NCI-H524 treated with DMSO at 0.1 percent for 48 hours (cell line): ENCODE measurements around the gene FAHD1.
A peak's percentile ranks its signal among the peaks of the same experiment; 100 is the strongest.

Source experiments
- DNase-seq: peaks from one replicate; lab custom pipeline; 2025; lab: John Stamatoyannopoulos, UW

Gene FAHD1

DNA sequence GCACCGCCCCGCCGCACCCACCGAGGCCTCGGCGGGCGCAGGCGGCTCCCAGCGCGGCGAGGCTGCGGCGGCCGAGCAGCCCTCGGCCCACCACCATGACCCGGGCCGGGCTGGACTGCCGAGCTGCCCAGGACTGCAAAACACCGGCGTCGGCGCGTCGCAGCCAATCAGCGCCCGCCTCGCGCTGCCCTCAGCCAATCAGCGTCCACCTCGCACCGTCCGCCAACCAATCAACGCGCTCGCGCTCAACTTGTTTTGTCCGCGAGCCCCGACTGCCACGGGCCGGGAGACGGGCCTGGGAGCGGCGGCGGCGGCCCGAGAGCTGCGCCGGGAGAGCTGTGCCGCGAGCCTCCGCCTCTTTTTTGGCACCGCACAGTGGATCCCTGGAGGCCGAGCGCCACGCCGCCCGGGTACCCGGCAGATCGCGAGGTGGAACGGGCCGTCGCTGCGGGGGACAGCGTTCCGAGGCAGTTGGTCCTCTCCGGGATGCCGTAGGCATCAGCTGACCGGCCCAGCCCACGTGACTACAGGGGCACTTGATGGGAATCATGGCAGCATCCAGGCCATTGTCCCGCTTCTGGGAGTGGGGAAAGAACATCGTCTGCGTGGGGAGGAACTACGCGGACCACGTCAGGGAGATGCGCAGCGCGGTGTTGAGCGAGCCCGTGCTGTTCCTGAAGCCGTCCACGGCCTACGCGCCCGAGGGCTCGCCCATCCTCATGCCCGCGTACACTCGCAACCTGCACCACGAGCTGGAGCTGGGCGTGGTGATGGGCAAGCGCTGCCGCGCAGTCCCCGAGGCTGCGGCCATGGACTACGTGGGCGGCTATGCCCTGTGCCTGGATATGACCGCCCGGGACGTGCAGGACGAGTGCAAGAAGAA lies at the start of gene FAHD1, which contains the start of gene HAGH:
Gene FAHD1, plus strand, starts transcription at position 516 of the 883 bp plus-strand sequence. Its CDS starts 33 bp downstream, at position 549.
Gene HAGH, minus strand, starts transcription at position 135 of the 883 bp plus-strand sequence. Its CDS starts 38 bp downstream, at position 97.
- peak; percentile 62 for DNase-seq

DNA sequence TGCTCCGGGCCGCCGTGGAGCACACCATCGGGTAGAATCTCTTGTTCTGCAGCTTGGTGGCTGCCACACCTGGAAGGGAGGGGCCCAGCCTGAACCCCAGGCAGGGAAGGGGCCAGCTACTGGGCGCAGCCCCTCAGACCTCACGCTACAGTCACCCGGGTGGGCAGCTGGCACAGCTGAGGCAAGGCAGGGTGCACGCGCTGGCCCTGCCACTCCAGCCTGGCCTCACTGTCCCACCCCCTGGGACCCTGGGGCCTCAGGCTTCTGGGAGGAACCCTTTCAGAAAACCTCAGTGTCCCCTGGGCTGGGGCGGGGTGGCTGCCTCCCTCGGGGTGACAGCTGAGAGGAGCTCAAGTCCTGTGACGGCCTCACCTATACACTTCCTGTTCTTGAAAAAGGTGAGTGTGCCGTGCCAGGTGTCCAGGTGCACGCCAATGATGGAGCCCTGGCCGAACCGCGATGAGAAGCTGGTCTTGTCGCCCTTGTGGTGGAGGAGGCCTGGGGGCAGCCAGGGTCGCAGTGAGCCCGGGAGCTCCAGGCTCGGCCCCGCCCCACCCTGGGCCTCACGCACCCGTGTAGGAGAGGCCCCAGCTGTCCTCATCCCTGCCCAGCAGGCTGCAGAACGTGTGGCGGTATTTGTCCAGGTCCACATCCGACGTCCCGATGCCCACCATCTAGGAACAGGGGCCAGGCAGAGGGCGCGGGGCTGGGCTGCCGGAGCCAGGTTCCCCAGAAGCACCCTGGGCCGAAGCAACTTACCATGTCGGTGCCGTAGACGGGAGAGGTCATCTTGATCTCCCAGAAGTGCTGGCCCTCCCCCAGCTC lies 49.4 kb upstream of the FAHD1 start:
- no peak for DNase-seq

DNA sequence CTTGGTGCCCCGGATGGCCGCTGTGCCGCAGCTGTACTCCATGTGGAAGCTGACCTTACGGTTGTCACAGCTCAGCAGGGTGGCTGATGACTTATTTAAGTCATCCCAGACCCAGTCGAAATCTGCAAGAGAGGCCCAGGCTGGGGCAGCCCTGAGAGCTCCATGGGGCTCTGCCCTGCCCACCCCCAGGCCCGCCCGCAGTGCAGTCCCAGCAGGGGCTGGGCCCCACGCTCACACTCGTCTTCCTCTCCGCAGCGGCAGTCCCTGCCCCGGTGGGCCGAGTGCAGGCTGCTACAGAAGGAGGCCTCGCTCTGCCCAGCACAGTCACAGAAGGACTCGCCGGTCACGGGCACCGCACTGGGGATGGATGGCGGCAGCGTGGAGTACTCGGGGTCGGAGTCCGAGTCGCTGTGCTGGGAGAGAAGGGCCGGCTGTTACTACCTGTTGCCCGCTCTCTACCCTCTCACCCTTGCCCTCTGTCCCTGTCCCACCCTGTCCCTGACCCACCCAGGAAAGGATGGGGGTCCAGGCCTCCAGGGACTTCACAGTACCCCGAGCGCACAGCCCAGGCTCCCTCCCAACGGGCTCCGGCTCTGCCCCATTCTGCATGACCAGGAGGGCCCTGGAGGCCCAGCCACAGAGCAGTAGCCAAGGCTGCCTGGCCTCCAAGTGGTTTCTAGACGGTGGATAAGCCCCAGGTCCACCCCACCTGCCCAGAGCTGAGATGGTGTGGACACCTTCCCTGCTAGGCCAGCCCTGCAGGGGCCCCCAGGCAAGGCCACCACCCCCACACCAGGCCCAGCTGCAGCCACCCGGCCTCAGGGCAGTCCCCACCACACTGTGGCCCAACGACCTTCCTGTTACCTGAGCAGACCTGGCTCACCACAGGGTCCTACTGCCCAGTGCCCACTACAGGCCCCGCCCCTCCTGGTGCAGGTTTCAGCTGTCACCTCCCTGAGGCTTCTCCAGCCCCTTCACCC lies 48.5 kb upstream of the FAHD1 start:
- DNase-seq = no peak

DNA sequence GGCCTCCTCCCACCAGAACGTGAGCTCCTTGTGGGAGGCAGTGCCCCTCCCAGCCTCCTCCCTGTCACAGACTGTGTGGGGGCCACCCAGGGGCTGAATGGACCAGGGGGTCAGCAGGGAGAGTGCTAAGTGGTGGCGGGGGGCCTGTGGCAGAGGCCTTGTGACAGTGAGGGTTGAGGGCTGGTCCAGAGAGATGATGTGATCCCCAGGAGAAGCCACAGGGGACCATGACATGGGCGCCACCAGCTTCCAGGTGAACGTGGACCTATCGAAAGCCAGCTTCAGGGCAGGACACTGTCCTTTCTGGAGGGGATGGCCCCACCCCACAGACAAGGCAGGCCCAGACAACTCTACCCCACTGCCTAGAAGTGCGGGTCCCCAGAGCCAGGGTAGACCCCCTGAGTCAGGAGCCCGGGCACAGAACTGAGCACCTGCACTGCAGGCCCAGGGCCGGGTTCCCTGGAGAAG lies 47.7 kb upstream of the FAHD1 start:
- DNase-seq = no peak

DNA sequence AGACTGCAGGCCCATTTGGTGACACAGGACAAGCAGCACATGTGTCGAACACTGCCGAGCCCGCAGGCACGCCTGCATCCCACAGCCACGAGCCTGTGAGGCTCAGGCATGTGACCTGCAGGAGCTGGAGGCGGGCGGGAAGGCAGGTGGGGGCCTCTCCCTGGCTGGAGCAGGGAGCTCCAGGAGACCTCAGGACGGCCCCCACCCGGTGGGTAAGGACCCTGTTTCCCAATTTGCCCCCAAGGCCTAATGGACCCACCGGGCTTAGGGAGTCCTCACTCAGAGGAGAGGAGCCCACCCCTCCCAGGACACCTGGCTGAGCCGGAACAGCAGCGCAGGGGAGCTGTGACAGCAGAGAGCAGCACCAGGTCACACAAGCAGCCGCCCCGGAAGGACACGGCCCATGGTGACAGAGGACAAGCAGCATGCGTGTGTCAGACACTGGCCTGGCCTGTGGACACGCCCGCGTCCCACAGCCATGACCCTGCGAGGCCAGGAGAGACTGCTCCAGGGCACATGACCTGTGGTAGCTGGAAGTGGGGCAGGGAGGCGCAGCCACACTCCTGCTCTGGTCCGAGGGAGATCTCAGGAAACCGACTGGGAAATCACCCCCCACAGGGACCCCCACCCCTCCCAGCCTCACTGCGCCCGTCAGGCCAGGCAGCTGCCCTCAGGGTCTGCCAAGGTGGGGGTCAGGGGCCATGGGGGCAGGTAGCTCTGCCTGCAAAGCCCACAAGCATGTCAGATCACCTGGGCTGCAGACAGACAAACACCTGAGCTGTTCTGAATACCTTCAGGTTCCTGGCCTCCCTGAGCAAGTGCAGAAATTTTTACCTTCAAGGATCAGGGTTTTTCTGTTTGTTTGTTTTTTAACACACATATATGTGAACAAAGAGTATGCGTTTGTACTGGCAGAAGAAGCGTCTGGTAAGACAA lies 47.0 kb upstream of the FAHD1 start:
- no peak for DNase-seq

DNA sequence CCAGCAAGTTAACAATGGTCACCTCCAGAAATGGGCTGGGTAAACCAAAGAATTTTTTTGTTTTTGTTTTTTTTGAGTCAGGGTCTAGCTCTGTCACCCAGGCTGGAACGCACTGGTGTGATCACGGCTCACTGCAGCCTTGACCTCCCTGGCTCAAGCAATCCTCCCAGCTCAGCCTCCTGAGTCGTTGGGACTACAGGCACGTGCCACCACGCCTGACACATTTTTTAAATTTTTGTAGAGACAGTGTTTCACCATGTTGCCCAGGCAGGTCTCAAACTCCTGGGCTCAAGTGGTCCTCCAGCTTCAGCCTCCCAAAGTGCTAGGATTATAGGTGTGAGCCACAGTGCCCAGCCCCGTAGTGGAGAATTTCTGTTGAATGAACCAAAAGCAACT lies 46.3 kb upstream of the FAHD1 start:
- no peak for DNase-seq

DNA sequence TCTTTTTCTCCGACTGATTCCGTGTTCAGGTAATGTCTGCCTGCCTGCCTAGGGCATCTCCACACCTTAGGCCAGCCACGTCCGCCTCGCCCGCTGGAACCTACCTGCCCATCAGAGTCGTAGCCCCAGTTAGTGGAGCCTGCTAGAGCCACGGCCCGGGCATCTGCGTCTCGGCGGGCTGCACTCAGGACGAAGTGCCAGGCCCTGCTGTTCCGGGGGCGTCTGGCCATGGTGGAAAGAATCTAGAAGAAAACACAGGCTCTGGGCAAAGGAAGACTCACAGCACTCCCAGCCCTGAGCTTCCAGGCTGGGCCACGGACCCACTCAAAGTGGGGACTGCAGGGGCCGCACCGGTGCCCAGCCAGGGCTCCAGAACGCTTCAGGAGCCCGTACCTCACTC lies 45.8 kb upstream of the FAHD1 start:
- no peak for DNase-seq

DNA sequence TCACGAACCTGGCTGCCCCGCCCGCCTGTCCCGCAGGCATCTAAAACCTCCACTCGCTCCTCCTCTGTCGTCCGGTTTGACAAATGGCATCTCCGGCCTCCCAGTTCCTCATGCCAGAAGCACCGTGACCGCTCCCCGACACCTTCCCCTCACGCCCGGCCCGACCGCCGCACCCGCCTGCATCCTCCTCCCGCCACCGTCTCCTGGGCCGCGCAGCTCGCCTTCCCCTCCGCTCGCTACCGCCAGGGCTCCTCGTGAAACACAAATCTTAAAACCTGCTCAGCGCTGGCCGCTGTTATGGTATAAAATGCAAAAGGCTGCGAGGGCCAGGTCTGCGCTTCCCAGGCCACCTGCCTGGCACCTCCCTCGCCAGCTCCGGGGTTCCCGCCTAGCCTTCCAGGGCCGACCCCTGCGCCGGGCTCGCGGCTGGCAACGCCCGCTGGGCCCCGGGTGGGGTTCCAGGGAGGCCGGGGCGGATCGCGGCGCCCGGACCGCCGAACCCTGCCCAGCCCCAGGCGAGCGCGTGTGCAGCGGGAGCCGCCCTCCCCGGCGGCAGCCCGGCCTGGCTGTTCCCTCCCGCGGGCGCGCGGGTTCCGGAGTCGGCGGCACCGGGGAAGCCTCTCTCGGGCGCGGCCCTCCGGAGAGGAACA lies 45.1 kb upstream of the FAHD1 start:
- DNase-seq = no peak

DNA sequence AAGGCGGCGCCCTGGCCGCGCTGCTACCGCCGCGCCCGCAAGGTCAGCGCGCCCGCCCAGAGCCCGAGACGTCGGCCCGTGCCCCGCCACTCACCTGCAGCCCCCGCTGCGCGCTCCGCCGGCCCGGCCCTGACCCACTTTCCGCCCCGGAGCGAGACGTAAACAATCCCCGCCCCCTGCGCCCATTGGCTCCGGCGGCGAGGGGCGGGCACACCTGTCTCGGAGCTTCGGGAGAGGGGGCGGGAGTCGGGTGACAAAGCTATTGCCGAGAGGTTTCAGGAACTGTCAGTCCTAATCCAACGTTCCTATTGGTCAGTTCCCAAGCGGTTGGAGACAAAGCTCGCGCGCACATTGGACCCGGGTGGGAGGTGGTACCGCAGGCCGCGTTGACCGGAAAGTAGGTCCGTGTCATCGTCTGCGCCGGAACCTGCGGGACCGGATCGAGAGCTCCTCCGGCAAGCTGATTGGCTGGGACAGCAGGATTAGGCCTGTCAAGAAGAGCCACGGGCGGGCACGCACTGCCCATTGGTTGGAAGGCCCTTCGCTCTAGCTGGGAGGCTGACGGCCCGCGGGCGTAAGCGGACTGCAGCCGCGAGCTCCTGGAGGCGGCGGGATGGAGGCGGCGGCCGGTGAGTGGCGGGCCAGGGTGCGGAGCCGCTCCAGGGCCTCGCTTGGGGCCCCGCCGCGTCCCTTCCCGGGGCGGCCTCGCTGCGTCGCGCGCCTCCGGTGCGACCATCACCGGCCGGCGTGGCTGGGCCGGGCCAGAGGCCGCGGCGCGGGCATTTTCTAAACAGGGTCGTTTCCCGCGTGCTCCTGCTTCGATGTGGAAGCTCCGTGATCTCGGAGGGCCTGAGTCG lies 44.4 kb upstream of the FAHD1 start, which contains the start of the genes NUBP2 and SPSB3:
Gene NUBP2, plus strand, starts transcription at position 553 of the 857 bp plus-strand sequence. Its CDS starts 61 bp downstream, at position 614.
Gene SPSB3, minus strand, starts transcription at position 164 of the 857 bp plus-strand sequence. CDS start 1,088 bp downstream, outside the sequence.
- DNase-seq = peak; percentile 99

DNA sequence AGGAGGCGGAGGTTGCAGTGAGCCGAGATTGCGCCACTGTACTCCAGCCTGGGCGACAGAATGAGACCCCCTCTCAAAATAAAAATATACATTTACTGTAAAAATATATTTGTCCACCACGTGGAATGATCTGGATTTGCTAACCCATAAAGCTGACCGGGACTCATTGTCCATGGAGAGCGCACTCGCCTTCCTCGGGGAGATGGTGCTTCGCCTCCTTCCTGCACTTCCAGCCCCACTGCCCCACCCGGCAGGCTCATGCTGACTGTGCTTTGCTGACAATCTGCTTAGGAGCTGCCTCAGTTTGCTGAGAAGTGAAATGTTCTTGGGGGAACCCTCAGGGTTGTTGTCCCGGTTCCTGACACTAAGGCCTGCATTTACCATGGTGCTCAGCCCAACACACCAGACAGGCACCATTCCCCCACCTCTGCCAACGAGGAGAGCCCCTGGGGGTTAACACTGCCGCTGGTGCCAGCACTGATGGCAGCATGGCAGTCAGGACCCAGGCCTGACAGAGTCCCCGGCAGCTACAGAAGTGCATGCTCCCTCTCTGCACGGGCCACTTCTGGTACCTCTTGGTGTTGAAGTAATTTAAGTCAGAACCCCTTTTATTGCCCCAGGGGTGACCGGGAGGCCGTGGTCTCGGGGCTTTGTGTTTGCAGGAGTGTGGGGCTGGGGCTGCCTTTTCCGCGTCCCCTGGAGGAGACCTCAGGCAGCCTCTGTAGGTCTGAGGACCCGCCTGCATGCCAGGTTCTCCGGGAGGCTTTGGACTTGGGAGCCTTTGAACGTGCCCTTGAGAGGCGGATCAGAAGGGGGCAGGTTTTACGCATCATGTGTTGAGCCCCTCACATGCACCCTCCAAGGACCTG lies 41.8 kb upstream of the FAHD1 start:
- DNase-seq = no peak

DNA sequence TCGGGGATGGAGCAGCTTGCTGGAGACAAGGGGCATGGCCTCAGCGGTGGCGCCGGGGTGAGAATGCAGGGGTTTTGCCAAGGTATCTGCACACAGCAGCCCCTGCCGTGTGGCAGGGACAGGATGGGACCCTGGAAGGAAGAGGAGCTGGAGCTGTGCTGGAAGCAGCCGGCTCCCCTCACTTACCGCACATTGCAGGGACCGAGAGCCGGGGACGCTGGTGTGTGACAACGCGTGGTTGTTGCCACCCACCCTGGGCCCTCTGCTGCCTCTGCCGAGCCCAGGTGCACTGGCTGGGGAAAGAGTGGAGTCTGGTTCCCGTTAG lies 41.2 kb upstream of the FAHD1 start:
- DNase-seq = no peak

DNA sequence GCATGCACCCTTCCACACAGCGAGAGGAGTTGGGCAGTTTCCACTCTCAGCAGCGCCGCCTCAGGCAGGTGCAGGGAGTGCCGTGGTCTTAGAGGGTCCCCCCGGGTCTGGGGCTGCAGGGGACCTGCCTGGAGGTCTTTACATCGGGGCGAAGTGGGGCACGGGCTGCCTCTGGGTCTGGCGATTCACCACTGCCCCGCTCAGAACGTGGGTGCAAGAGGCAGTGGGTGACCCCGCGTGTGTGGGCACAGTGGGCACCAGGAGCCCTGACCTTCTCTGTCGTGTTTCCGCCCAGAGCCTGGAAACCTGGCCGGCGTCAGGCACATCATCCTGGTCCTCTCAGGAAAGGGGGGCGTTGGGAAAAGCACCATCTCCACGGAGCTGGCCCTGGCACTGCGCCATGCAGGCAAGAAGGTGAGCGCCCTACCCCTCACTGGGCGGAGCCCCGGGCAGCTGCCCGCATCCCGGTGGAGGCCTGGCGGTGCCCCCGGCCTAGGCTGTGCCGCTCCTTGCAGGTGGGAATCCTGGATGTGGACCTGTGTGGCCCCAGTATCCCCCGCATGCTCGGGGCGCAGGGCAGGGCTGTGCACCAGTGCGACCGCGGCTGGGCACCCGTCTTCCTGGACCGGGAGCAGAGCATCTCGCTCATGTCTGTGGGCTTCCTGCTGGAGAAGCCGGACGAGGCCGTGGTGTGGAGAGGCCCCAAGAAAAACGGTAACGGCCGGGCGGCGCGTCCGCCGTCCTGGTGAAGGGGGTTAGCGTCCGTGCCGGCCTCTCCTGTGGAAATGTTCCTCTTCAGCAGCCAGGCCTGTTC lies 40.6 kb upstream of the FAHD1 start:
- DNase-seq = no peak

DNA sequence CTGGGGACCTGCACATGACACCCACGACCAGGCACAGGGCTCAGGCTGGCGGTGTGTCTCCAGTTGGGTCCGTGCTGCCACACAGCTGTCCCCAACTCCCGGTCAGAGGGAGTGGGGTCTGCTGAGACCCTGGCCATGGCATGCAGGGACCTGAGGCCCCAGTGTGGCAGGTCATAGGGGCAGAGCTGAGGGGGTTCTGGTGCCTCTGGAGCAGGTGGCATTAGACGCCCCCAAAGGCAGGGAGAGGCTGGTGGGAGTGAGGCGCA lies 40.0 kb upstream of the FAHD1 start:
- no peak for DNase-seq

DNA sequence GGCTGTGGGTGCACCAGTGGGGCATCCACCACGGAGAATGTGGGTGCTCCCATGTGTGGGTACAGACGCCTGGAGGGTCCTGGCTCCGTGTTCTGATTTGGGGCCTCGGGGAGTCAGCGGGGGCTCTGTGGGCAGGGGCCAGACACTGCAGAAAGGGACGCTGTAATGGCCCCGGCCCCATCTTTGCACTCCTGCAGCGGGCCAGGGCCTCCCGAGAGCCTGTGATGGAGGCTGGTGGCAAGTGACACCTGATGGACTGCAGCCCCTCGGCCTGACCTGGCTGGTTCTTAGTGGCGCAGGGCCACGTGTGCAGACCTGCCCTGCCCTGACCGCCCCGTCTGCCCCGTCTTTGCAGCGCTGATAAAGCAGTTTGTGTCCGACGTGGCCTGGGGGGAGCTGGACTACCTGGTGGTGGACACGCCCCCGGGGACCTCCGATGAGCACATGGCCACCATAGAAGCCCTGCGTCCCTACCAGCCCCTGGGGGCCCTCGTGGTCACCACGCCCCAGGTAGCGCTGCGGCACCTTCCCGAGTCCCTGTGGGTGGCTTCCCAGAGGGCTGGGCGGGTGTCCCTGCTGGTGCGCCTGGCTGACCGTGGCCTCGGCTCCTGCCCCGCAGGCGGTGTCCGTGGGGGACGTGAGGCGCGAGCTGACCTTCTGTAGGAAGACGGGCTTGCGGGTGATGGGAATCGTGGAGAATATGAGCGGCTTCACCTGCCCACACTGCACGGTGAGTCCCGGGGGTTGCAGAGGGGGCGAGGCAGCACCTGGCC lies 39.5 kb upstream of the FAHD1 start:
- no peak for DNase-seq

DNA sequence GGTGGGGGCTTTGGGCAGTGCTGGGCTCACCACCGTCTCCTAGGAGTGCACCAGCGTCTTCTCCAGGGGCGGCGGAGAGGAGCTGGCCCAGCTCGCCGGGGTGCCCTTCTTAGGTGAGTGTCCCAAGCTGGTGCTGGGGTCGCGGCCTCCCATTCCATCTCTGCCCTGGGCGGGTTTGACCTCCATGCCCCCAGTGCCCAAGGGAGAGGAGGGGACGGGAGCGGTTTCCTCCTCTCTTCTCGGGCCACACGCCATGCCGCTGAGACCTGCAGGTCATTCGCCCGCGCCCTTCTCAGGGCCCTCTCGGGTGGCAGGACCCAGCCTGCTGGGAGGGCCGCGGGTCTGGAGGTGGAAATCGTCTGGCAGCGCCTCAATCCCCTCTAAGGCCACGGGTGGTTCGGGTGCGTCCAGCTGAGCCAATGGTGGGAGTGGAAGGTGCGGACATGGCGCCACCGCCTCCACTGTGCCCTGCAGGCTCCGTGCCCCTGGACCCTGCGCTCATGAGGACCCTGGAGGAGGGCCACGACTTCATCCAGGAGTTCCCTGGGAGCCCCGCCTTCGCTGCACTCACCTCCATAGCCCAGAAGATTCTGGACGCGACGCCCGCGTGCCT lies 38.8 kb upstream of the FAHD1 start:
- no peak for DNase-seq

DNA sequence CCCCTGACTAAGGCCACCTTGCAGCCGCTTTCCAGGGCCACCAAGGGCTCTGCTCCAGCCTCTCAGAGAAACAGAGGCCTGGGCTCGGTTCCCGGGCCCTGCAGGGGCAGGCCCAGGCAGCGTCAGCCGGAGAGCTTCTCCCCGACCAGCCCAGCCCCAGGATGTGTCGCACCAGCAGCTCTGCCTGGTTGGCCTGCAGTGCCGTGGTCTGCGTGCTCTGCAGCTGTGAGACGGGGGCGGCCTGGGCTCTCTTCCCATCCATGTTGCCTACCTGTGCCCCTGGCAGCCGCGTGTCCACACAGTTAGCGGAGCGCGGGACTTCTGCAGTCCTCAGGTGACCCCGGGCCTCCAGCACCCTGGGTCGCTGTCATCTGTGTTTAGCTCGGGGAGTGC lies 38.3 kb upstream of the FAHD1 start:
- DNase-seq = no peak
